Right renal cortex interstitium (tissue), 3 donors: ENCODE data around the gene HOXA6. TPM values are rescaled to one million over a fixed set of nuclear protein-coding genes. Genes with fewer than 3 reads are reported as not detected.

Experiments
- DNase-seq, 3 donors: peaks; one replicate each; pipeline ENCODE4 v3.0.0-alpha.2; 2013; ENCODE audit warnings: low read depth in 3 of 3, low spot score in 2 of 3
- polyA plus RNA-seq, 3 donors: library from polyadenylated mRNA; unstranded; fragments of 120-200 nt; gene quantifications; one replicate each; pipeline ENCODE4 v1.2.1, GENCODE V29; 2013; ENCODE audit not compliant: insufficient read length in 3 of 3

The HOXA6 gene
- polyA plus RNA-seq, 3 donors, result 18.7 to 24.4 (median 22.0) TPM

GRCh38 chr7:27126596-27127327 lies 20.8 kb downstream of the HOXA6 start:
- DNase-seq, result no peak

DNA sequence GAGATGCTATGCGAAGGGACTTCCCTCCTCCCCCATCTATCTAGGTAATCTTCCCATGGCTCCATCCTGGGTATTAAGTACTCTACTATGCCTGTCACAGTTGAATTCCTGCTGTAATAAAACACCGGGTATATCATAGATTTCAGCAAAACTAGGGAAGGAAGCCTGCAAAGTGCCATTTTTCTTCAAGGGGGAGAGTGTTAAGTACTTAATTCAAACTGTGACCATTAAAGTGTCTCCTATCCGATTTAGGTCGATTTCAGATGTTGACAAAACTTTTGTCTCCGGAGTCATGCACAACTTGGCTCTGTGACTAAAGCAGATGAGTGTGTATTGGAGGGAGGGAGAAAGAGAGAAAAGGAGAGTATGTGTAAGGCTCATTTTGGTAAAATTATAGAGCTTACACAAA lies 21.6 kb downstream of the HOXA6 start:
- DNase-seq, result no peak

- no peak for DNase-seq
Observed at GRCh38 chr7:27124902-27125689, 22.5 kb downstream of the HOXA6 start.

DNA sequence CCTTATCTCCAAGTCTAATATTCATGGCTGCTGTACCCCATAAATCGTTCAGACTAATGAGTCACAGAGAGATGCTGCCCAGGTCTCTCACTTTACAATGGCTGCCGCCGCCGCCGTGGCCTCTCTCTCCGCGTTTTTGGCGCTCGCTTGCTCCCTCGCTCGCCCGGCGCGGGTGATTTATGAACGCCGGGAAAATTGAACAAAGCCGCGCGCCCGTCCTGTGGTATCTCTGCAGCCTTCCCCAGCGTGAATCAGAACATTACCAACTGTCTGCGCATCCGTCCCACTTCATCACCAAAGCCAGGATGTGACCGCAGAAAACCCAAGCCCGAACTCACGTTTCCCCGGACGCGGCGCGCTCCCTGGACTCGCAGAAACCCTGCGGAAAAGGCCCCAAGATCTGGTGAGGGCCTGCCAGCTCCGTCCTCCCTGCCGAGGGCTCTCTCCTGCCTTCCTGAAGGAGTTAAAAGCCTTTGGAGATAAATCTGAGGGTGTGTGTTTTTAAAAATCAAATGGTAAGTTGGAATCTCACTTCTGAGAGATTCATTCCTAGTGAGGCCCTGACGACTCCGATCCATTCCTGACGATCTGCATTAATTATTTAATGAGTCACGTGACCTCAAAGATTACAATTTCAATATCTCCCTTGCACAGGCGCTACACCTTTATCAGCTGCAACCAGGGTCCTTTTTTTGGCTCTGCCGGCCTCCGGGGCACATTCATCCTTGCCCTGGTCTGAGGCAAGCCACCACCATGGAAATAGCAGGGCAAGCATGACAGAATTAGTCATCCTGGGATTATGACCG lies 23.3 kb downstream of the HOXA6 start:
- DNase-seq, result no peak

- DNase-seq, result no peak
Observed at GRCh38 chr7:27123477-27124053, 24.0 kb downstream of the HOXA6 start.

- DNase-seq, result no peak
Observed at GRCh38 chr7:27123007-27123476, 24.5 kb downstream of the HOXA6 start.

DNA sequence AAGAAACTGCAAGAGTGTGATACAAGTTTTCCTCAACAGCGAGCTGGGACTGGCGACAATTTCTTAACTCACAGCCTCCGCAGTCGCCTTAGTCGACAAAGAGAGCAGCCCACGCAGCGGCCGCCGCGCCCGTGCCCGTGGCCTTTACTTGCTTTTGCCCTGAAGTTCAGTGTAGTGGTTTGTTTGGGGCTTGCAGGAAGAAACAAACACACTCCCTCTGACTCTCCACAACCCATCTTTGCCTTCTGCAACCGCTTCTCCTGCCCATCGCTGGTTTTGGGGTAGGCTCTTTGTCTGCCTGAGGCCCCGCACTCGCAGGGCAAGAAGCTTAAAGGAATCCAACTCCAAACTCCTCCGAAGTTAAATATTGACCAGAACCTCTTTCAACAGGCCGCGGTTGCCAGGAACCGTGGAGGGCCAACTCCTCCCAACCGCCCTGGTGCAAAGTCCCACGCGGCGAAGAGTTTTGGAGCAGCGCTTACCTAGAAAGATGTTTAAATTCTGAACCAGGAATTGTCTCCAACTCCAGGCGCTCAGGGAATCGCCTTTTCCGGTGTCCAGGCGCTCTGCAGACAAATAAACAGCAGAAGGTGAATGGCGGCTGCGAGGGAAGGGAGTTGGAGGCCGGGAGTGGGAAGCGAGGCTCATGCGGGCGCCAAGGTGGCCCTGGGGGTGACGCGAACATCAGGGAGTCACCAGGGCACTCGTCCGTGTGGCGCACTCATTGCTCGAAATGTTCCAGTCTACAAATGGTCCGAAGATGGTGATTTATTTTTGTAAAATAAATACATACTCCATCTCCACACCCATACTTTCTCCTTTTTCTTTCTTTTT lies 25.3 kb downstream of the HOXA6 start:
- DNase-seq, result no peak

DNA sequence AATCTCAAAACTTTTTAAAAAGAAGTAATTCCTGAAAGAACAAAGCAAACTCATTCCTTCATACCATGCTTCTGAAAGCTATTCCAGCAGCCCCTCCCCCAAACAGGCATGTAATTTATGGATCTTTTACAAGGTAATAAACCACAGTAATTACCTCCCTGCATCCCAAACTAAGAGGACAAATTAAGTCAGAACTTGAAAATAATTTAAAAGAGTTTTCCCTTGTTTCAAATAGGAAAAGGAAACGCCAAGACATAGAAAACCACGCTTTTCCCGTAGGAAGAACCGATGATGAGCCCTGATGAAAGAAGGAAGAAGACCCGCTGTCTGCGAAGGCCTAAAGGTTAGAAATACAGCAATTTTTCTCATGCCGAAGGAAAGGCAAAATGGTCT lies 25.9 kb downstream of the HOXA6 start:
- DNase-seq, result no peak

DNA sequence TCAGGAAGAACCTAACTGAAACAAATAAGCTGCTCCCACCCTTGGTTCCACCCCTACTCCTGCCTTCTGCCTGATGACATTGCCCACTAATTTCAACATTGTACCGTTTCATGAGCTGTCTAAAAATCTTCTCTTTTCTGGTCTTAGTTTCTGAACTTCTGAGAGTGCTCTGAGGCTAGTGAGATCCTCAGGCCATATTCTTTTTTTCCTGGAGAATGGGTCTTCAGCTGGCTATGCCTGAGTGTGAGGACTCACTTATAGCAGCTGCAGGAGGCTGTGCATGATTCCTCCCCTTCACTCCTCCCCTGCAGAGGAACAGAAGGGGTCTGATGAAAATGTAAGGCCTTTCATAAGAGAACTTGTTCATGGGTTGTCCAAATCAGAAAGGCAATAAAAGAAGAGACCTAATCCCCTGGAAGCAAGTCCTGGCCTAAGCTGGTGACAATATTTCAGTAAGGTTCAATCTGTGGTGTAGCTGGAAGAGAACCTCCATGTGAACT lies 28.1 kb downstream of the HOXA6 start:
- no peak for DNase-seq

DNA sequence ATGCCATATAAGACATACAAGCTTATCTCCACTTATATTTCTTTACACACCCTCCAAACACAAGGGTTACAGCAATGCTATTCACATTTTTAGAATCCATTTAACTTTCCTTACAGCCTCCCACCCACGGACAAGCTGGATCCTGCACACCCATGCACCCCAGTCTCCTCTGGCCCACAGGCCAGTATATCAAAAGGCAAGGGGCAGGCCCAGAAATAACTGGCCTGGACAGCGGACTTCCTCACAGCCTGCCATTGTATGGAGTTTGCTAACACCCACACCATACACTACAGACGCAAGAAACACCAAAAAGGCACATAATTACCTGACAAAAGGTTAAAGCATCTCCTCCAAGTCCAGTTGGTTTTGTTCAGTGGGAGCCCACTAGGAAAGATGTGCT lies 29.0 kb downstream of the HOXA6 start:
- no peak for DNase-seq

DNA sequence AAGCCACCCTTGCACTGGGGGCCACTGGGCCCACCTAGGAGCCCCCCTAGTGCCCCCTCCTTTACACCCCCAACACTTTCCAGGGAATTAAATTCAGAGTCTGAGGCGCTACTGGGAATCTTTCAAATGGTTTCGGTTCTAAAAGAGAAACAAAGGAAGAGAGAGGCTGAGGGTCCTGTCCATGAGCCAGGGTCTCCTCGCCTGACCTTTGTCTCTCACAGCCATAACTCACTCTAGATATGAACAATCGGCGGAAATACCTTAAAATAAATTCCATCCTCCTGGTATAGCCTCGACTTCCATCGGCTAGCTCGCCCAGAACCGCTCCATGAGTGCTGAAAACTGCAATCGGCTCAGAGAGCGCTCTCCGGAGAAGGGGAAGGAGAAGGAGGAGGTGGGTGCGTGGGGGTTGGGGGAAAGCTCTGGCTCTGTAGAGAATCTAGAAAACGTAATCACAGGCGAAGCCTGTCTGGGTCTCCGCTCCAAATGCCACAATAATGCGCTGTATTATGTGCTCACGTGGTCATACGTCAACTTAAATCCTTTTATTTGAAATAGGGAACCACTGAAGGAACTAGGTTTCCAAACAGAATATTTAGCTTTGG lies 29.6 kb downstream of the HOXA6 start:
- DNase-seq, result no peak

GRCh38 chr7:27116962-27117886 lies 30.4 kb downstream of the HOXA6 start:
- no peak for DNase-seq

GRCh38 chr7:27116031-27116961 lies 31.3 kb downstream of the HOXA6 start:
- no peak for DNase-seq

DNA sequence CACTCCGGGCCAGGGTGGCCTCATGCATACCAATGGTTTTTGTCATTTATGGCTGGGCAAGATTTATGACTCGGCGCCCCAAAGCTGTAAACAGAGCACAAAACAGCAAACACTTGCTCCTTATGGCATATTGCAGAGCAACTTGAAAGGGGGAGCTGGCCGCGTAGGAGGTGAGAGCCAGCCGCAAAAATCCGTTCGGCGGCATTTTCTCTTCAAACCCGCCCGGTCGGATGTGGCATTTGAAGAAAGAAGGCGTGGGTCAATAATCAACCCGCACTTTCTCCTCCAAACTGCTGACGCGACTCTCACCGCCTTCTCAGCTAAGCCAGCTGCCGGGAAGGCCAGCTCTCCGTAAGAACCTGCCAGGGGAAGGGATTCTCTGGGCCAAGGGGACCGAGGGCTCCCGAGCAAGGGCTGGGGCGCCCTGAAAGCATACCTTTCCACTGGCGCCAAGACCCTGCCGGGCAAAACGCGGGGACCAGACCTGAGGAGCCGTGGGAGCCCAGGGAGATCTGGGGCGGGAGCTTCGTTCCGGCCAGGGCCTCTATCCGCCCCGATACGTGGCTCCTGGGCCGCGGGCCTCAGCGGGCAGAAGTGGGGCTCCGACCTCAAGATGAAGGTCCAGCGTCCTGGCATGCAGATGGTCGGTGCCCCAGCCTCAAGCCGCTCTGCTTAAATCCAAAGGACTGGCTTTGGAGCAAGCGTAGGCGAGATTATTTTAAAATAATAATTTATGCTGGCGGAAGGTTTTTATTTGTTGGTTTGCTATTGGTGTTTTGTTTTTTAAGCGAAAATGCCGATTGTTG lies 32.1 kb downstream of the HOXA6 start:
- no peak for DNase-seq

DNA sequence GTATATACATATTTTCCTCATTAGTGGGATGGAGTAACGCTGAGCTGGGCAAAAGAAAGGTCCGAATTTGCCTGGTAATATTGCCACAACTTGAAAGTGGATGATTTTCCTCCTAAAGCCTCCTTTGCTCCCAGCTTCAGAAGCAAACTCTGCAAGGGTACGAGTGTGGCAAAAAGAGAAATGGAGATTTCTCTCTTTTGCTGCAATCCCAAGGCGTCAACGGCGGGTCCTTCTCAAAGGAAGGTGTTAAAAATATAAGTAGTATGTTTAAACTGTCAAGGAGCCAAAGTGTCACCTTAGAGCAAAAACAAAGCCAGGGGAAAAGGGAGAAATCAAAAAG lies 32.7 kb downstream of the HOXA6 start:
- no peak for DNase-seq

- DNase-seq, result no peak
Observed at GRCh38 chr7:27113991-27114769, 33.4 kb downstream of the HOXA6 start.
